SK-N-SH (cell line): ENCODE results near the gene CIC.

Experiments used
- CTCF ChIP-seq: fragments of 200-600 bp; sonication (generic); IDR thresholded peaks from 2 replicates; pipeline ENCODE4 v1.6.1; 2017; ENCODE audit warnings: antibody characterized with exemption, mild to moderate bottlenecking, moderate library complexity
- EP300 ChIP-seq, 2 experiments: IDR thresholded peaks; 2 replicates each; pipeline versions ENCODE4 v1.4.0 to v1.6.1; 2012; ENCODE audit warnings: borderline replicate concordance in 1 of 2, low read depth in 1 of 2, low read length in 1 of 2
- EZH2phosphoT487 ChIP-seq: fragments of 200-600 bp; sonication (generic); IDR thresholded peaks from 2 replicates; pipeline ENCODE4 v1.6.1; 2017; ENCODE audit warnings: low read depth, mixed run types, mild to moderate bottlenecking, antibody characterized with exemption, moderate library complexity, borderline replicate concordance
- FOXJ3 ChIP-seq: sonication (generic); formaldehyde crosslinking; IDR thresholded peaks from 2 replicates; pipeline ENCODE4 v1.5.1; 2020; ENCODE audit warnings: mild to moderate bottlenecking, missing genetic modification reagents
- GABPA ChIP-seq: IDR thresholded peaks from 2 replicates; pipeline ENCODE4 v1.4.0; 2012; ENCODE audit warnings: low read depth, mild to moderate bottlenecking
- JUND ChIP-seq: IDR thresholded peaks from 2 replicates; pipeline ENCODE4 v1.4.0; 2012
- MAX ChIP-seq: IDR thresholded peaks from 2 replicates; pipeline ENCODE4 v1.4.0; 2012; ENCODE audit warnings: low read depth
- NFIC ChIP-seq: IDR thresholded peaks from 2 replicates; pipeline ENCODE4 v1.4.0; 2012; ENCODE audit warnings: borderline replicate concordance
- POLR2AphosphoS5 ChIP-seq: IDR thresholded peaks from 2 replicates; pipeline ENCODE4 v1.6.1; 2012; ENCODE audit warnings: low read depth, low read length
- SIN3A ChIP-seq: IDR thresholded peaks from 2 replicates; pipeline ENCODE4 v1.6.1; 2012; ENCODE audit warnings: low read depth, mild to moderate bottlenecking, low read length, moderate library complexity, borderline replicate concordance
- TAF1 ChIP-seq: IDR thresholded peaks from 2 replicates; pipeline ENCODE4 v1.6.1; 2012; ENCODE audit warnings: low read depth, mild to moderate bottlenecking, low read length, moderate library complexity, borderline replicate concordance
- TF ChIP-seq, protein P1 (sequence below): IDR thresholded peaks from 2 replicates; pipeline ENCODE4 v1.6.1; 2012; ENCODE audit warnings: mild to moderate bottlenecking, low read depth, low read length, moderate library complexity
- TF ChIP-seq, protein P2 (sequence below): IDR thresholded peaks from 2 replicates; pipeline ENCODE4 v1.4.0; 2012; ENCODE audit warnings: low read depth, borderline replicate concordance
- TF ChIP-seq, protein P3 (sequence below): IDR thresholded peaks from 2 replicates; pipeline ENCODE4; 2012

- TF ChIP-seq CTCF (no peak), JUND (no peak), MAX (no peak), TAF1 (no peak), EZH2phosphoT487 (no peak), FOXJ3 (CRISPR knock-in tag) (no peak), GABPA (no peak), EP300 (IDR thresholded peaks at IDR 0.05; ENCODE audit: borderline replicate concordance in 1 of 2, low read depth in 1 of 2, low read length in 1 of 2) (no peak), SIN3A (no peak), POLR2AphosphoS5 (no peak), NFIC (no peak)
- TF ChIP-seq, protein P1, sequence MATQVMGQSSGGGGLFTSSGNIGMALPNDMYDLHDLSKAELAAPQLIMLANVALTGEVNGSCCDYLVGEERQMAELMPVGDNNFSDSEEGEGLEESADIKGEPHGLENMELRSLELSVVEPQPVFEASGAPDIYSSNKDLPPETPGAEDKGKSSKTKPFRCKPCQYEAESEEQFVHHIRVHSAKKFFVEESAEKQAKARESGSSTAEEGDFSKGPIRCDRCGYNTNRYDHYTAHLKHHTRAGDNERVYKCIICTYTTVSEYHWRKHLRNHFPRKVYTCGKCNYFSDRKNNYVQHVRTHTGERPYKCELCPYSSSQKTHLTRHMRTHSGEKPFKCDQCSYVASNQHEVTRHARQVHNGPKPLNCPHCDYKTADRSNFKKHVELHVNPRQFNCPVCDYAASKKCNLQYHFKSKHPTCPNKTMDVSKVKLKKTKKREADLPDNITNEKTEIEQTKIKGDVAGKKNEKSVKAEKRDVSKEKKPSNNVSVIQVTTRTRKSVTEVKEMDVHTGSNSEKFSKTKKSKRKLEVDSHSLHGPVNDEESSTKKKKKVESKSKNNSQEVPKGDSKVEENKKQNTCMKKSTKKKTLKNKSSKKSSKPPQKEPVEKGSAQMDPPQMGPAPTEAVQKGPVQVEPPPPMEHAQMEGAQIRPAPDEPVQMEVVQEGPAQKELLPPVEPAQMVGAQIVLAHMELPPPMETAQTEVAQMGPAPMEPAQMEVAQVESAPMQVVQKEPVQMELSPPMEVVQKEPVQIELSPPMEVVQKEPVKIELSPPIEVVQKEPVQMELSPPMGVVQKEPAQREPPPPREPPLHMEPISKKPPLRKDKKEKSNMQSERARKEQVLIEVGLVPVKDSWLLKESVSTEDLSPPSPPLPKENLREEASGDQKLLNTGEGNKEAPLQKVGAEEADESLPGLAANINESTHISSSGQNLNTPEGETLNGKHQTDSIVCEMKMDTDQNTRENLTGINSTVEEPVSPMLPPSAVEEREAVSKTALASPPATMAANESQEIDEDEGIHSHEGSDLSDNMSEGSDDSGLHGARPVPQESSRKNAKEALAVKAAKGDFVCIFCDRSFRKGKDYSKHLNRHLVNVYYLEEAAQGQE, result no peak
- TF ChIP-seq, protein P2, sequence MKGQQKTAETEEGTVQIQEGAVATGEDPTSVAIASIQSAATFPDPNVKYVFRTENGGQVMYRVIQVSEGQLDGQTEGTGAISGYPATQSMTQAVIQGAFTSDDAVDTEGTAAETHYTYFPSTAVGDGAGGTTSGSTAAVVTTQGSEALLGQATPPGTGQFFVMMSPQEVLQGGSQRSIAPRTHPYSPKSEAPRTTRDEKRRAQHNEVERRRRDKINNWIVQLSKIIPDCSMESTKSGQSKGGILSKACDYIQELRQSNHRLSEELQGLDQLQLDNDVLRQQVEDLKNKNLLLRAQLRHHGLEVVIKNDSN, result no peak
- TF ChIP-seq, protein P3, sequence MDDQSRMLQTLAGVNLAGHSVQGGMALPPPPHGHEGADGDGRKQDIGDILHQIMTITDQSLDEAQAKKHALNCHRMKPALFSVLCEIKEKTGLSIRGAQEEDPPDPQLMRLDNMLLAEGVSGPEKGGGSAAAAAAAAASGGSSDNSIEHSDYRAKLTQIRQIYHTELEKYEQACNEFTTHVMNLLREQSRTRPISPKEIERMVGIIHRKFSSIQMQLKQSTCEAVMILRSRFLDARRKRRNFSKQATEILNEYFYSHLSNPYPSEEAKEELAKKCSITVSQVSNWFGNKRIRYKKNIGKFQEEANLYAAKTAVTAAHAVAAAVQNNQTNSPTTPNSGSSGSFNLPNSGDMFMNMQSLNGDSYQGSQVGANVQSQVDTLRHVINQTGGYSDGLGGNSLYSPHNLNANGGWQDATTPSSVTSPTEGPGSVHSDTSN, result no peak
Observed at GRCh38 chr19:42249769-42250168, 19.3 kb upstream of the CIC start.
